ENCODE measurements around the gene SERINC5.

SERINC5 gene

DNA sequence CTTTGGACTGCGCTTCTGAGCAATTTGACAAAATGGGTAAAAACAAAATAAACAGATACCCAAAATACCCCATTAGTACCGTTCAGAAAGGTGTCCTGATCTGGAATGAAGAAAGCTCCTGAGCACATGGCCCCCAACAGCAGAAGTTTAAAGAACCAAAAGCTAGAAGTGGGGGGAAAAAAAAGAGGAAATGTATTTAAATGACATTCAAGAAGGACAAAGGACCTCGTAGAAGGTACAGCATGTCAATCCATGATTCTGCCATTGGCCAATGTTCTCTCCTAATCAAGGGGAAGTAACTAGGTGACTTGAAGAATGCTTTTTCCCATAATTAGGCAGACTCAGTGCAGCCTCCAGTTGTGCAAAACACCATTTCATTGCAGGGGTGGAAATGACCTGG is 78.6 kb downstream of the SERINC5 start:
- no peak for DNase-seq
- Histone ChIP-seq H3K27me3 (no peaks in the 10 kb centered on the region), H3K4me1 (no peaks in the 10 kb centered on the region), H3K4me3 (no peak overlapping the region), H3K27ac (no peak overlapping the region), H3K36me3 (peaks cover 6 to 19% (median 8%) of the 10 kb centered on the region in 3 donors), H3K9me3 (no peaks in the 10 kb centered on the region)
- intact Hi-C loops (cut with DNase I; ENCODE audit: low total_unique reads), result no loop called here
- no peak for TF ChIP-seq CTCF (IDR thresholded peaks at IDR 0.05)

DNA sequence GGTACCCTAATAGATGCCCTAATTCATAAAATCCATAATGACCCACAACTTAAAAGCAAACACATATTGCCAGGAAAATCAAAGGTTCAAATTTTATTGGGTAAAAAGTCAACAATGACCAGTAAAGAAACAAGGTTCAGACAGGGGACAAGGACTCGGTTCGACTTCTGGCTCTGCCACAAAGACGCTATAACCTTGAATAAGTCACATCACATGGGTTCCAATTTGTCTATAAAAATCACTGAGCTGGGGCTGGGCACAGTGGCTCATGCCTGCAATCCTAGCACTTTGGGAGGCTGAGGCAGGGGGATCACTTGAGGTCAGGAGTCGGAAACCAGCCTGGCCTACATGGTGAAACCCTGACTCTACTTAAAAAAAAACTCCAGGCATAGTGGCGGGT is 80.5 kb downstream of the SERINC5 start:
- H3K4me3 ChIP-seq, result no peak overlapping the region
- no peaks in the 10 kb centered on the region for H3K27me3 ChIP-seq
- H3K36me3 ChIP-seq, result peaks cover 6 to 29% (median 8%) of the 10 kb centered on the region in 3 donors
- no peaks in the 10 kb centered on the region for H3K4me1 ChIP-seq
- intact Hi-C loops (cut with DNase I; ENCODE audit: low total_unique reads), result no loop called here
- no peaks in the 10 kb centered on the region for H3K9me3 ChIP-seq
- no peak for DNase-seq
- no peak for TF ChIP-seq CTCF (IDR thresholded peaks at IDR 0.05)
- no peak overlapping the region for H3K27ac ChIP-seq

DNA sequence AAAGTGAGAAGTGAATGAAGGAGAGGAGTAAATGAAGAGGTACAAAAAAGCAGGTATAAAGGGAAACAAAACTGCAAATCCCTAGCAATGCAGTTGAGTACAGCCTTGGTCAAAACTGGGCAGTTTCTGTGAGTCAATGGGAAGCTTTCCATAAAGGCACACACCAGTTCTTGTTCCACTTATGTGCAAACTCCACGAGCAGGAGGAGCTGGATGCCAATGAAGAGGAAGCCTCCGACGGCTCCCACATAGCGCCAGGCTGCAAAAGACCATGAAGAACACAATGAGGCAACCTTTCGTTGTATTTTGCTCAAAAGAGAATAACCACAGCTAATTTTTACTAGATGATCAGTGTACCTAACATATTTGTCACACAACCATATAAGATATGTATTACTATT is 81.1 kb downstream of the SERINC5 start:
- Histone ChIP-seq H3K27ac (no peak overlapping the region), H3K9me3 (no peaks in the 10 kb centered on the region), H3K4me3 (no peak overlapping the region), H3K4me1 (no peaks in the 10 kb centered on the region), H3K36me3 (peaks cover 9 to 31% (median 10%) of the 10 kb centered on the region in 3 donors), H3K27me3 (no peaks in the 10 kb centered on the region)
- intact Hi-C loops (cut with DNase I; ENCODE audit: low total_unique reads), result no loop called here
- no peak for TF ChIP-seq CTCF (IDR thresholded peaks at IDR 0.05)
- no peak for DNase-seq

- TF ChIP-seq CTCF (IDR thresholded peaks at IDR 0.05), result no peak
- no peaks in the 10 kb centered on the region for H3K27me3 ChIP-seq
Observed at GRCh38 chr5:80172067-80172695, 83.7 kb downstream of the SERINC5 start.

GRCh38 chr5:80170117-80170535 is 85.7 kb downstream of the SERINC5 start:
- H3K4me1 ChIP-seq, result no peaks in the 10 kb centered on the region
- H3K9me3 ChIP-seq, result no peaks in the 10 kb centered on the region
- no peak for TF ChIP-seq CTCF (IDR thresholded peaks at IDR 0.05)
- no peak for DNase-seq
- H3K27ac ChIP-seq, result no peak overlapping the region
- peaks cover 10 to 44% (median 14%) of the 10 kb centered on the region in 3 donors for H3K36me3 ChIP-seq
- H3K27me3 ChIP-seq, result no peaks in the 10 kb centered on the region
- H3K4me3 ChIP-seq, result no peak overlapping the region
- intact Hi-C loops (cut with DNase I; ENCODE audit: low total_unique reads), result no loop called here

More at GRCh38 chr5:80172067-80172695, 83.7 kb downstream of the SERINC5 start:
- Histone ChIP-seq H3K4me3 (no peak overlapping the region), H3K27ac (no peak overlapping the region), H3K4me1 (no peaks in the 10 kb centered on the region), H3K36me3 (peaks cover 10 to 43% (median 14%) of the 10 kb centered on the region in 3 donors), H3K9me3 (no peaks in the 10 kb centered on the region)
- no peak for DNase-seq
- intact Hi-C loops (cut with DNase I; ENCODE audit: low total_unique reads), result no loop called here
